Esophagus squamous epithelium (tissue), 5 donors: Measurements from ENCODE around the gene NR4A1. TPM values are rescaled to one million over a fixed set of nuclear protein-coding genes. Genes with fewer than 3 reads are reported as not detected.
A peak's percentile ranks its signal among the peaks of the same experiment; 100 is the strongest.

Experiments used
- DNase-seq: peaks from one replicate; lab custom pipeline; 2025; lab: John Stamatoyannopoulos, UW
- H3K27ac ChIP-seq, 4 donors: fragments of 200-600 bp; sonication (generic); one replicate each; pipeline ENCODE4 v1.5.1; 2016 to 2019; ENCODE audit warnings: mild to moderate bottlenecking in 1 of 4
- H3K27me3 ChIP-seq, 4 donors: fragments of 200-600 bp; sonication (generic); 1 replicate in 3 of 4; 2 replicates in 1 of 4; pipeline versions ENCODE4 v1.5.1 to v1.6.0; 2017 to 2021; ENCODE audit warnings: antibody characterized with exemption in 1 of 4
- H3K36me3 ChIP-seq, 3 donors: fragments of 200-600 bp; sonication (generic); one replicate each; pipeline ENCODE4 v1.5.1; 2016 to 2019
- H3K4me1 ChIP-seq, 3 donors: fragments of 200-600 bp; sonication (generic); one replicate each; pipeline ENCODE4 v1.5.1; 2017 to 2019
- H3K4me3 ChIP-seq, 4 donors: fragments of 200-600 bp; sonication (generic); 1 replicate in 3 of 4; 2 replicates in 1 of 4; pipeline ENCODE4 v1.5.1; 2016 to 2019; ENCODE audit warnings: mild to moderate bottlenecking in 2 of 4, moderate library complexity in 1 of 4
- H3K9me3 ChIP-seq, 3 donors: fragments of 200-600 bp; sonication (generic); one replicate each; pipeline ENCODE4 v1.5.1; 2016 to 2019
- CTCF ChIP-seq, 6 experiments: fragments of 450-650 bp in 4 of 6; fragments of 200-600 bp in 2 of 6; sonication (generic) in 2 of 6; IDR thresholded peaks; one replicate each; pipeline ENCODE4 v1.5.1; 2016 to 2019; ENCODE audit warnings: antibody characterized with exemption in 6 of 6, mild to moderate bottlenecking in 4 of 6, moderate library complexity in 4 of 6
- POLR2A ChIP-seq, 4 donors: fragments of 450-650 bp; IDR thresholded peaks; one replicate each; pipeline ENCODE4 v1.6.1; 2017; ENCODE audit warnings: antibody characterized with exemption in 4 of 4, mild to moderate bottlenecking in 4 of 4, moderate library complexity in 3 of 4
- WGBS, 2 donors: methylation state at CpG; one replicate each; pipeline ENCODE4 v1.1.5; 2018; 5-methylcytosine and 5-hydroxymethylcytosine counted together
- intact Hi-C: fragments of 100-400 bp; cut with DNase I; formaldehyde crosslinking; loops from one replicate; pipeline ENCODE4 v1.15.0; 2022
- total RNA-seq, 4 donors: library from RNA; depleted of rRNA; stranded (reverse); fragments of >200 nt; gene quantifications; one replicate each; pipeline ENCODE4 v1.1.0, GENCODE V29; 2016
- donor health status: DM: yes; HTN: yes; CAD: no.

NR4A1 gene
- total RNA-seq, 4 donors from 2014 or later = 3.4 to 12.6 (median 5.6) TPM

- peak overlapping the region; percentile 6 to 83 (median 54) for H3K27ac ChIP-seq
- no peaks in the 10 kb centered on the region for H3K9me3 ChIP-seq
- intact Hi-C loops = no loop called here
- H3K27me3 ChIP-seq = no peaks in the 10 kb centered on the region
- H3K4me1 ChIP-seq = peaks cover 0 to 37% (median 5%) of the 10 kb centered on the region in 3 donors
- no peak for DNase-seq
- H3K4me3 ChIP-seq = no peak overlapping the region
- TF ChIP-seq POLR2A (IDR thresholded peaks at IDR 0.05) (no peak), CTCF (IDR thresholded peaks at IDR 0.05) (no peak)
- H3K36me3 ChIP-seq = no peaks in the 10 kb centered on the region
- WGBS, 2 donors = 54 to 66% methylated on average over 5 to 9 of the region's 12 CpGs
Measured at GRCh38 chr12:52063981-52064649, 12.9 kb downstream of the NR4A1 start.

GRCh38 chr12:52066346-52067080 lies 15.3 kb downstream of the NR4A1 start:
- Histone ChIP-seq H3K27me3 (no peaks in the 10 kb centered on the region), H3K4me3 (no peak overlapping the region), H3K9me3 (no peaks in the 10 kb centered on the region), H3K36me3 (peaks cover 0 to 1% (median 0%) of the 10 kb centered on the region in 3 donors), H3K4me1 (peaks cover 10 to 54% (median 20%) of the 10 kb centered on the region in 3 donors), H3K27ac (no peak overlapping the region)
- intact Hi-C loops = no loop called here
- no peak for TF ChIP-seq POLR2A (IDR thresholded peaks at IDR 0.05)
- TF ChIP-seq CTCF (IDR thresholded peaks at IDR 0.05) = no peak
- WGBS, 2 donors = 74 to 90% methylated on average over 5 of the region's 8 CpGs
- DNase-seq = no peak

- no peak for DNase-seq
- TF ChIP-seq POLR2A (IDR thresholded peaks at IDR 0.05) (no peak), CTCF (IDR thresholded peaks at IDR 0.05) (no peak)
- no peak overlapping the region for H3K27ac ChIP-seq
- peaks cover 0 to 6% (median 0%) of the 10 kb centered on the region in 3 donors for H3K36me3 ChIP-seq
- WGBS, 2 donors = 49 to 54% methylated on average over 3 of the region's 3 CpGs
- H3K4me3 ChIP-seq = no peak overlapping the region
- intact Hi-C loops = no loop called here
- no peaks in the 10 kb centered on the region for H3K27me3 ChIP-seq
- no peaks in the 10 kb centered on the region for H3K9me3 ChIP-seq
- H3K4me1 ChIP-seq = peaks cover 10 to 54% (median 23%) of the 10 kb centered on the region in 3 donors
Measured at GRCh38 chr12:52067081-52067374, 15.8 kb downstream of the NR4A1 start.

GRCh38 chr12:52069327-52070184 lies 18.3 kb downstream of the NR4A1 start, which contains the start of gene ATG101:
ATG101 (plus strand) TSS chr12:52069978; CDS start chr12:52073651, 3,673 bp downstream.
- H3K27ac ChIP-seq = peak within 1 kb of the TSS; percentile 89 to 96 (median 92)
- intact Hi-C loops = no loop called here
- no peaks in the 10 kb centered on the region for H3K27me3 ChIP-seq
- peak; percentile 50 for DNase-seq
- TF ChIP-seq POLR2A (IDR thresholded peaks at IDR 0.05) = peak in 2 of 4 donors; percentile 69 to 75
- TF ChIP-seq CTCF (IDR thresholded peaks at IDR 0.05) = peak; percentile 37 to 78 (median 55)
- peaks cover 0 to 32% (median 0%) of the 10 kb centered on the region in 3 donors for H3K36me3 ChIP-seq
- H3K9me3 ChIP-seq = no peaks in the 10 kb centered on the region
- peak within 1 kb of the TSS; percentile 74 to 99 (median 94) for H3K4me3 ChIP-seq
- 0% methylated on average over 4 to 19 of the region's 60 CpGs for WGBS, 2 donors
- peaks cover 10 to 54% (median 21%) of the 10 kb centered on the region in 3 donors for H3K4me1 ChIP-seq
